Body of pancreas (tissue), 4 donors: ENCODE results near the gene CORO1C. TPM values are rescaled to one million over a fixed set of nuclear protein-coding genes. Genes with fewer than 3 reads are reported as not detected.

Experiments
- ATAC-seq: fragments of 150-250 bp; one replicate; pipeline ENCODE4 v1.9.1; 2016
- DNase-seq, 4 donors: peaks; one replicate each; pipeline ENCODE4 v3.0.0-alpha.2; 2019
- H3K27ac ChIP-seq, 4 donors: fragments of 200-600 bp; sonication (generic); 1 replicate in 3 of 4; 2 replicates in 1 of 4; pipeline versions ENCODE4 v1.5.1 to v1.6.1; 2016 to 2019; ENCODE audit warnings: mild to moderate bottlenecking in 1 of 4, mixed read lengths in 1 of 4, moderate library complexity in 1 of 4
- H3K27me3 ChIP-seq, 2 donors: fragments of 200-600 bp; sonication (generic); one replicate each; pipeline ENCODE4 v1.6.0; 2016; ENCODE audit warnings: mild to moderate bottlenecking in 1 of 2
- H3K36me3 ChIP-seq, 2 donors: fragments of 200-600 bp; sonication (generic); replicated peaks in 1 of 2; 2 replicates each; pipeline ENCODE4 v1.5.1; 2016; ENCODE audit warnings: low read depth in 2 of 2; ENCODE audit not compliant: insufficient read depth in 1 of 2
- H3K4me1 ChIP-seq: fragments of 200-600 bp; sonication (generic); one replicate; pipeline ENCODE4 v1.6.0; 2016
- H3K4me3 ChIP-seq, 2 donors: fragments of 200-600 bp; sonication (generic); 1 replicate in 1 of 2; 2 replicates in 1 of 2; pipeline ENCODE4 v1.5.1; 2016 to 2019
- H3K9me3 ChIP-seq, 3 donors: fragments of 200-600 bp; sonication (generic); 1 replicate in 2 of 3; 2 replicates in 1 of 3; pipeline ENCODE4 v1.5.1; 2016
- CTCF ChIP-seq, 7 experiments: fragments of 450-650 bp in 4 of 7; fragments of 200-600 bp in 3 of 7; sonication (generic) in 3 of 7; IDR thresholded peaks; one replicate each; pipeline ENCODE4 v1.5.1; 2016 to 2019; ENCODE audit warnings: antibody characterized with exemption in 7 of 7
- POLR2A ChIP-seq, 3 donors: fragments of 450-650 bp; IDR thresholded peaks; one replicate each; pipeline ENCODE4 v1.6.1; 2016; ENCODE audit warnings: antibody characterized with exemption in 3 of 3, mild to moderate bottlenecking in 2 of 3
- WGBS, 2 donors: methylation state at CpG; one replicate each; pipeline ENCODE4 v1.1.5; 2017; 5-methylcytosine and 5-hydroxymethylcytosine counted together
- intact Hi-C: fragments of 100-400 bp; cut with DNase I; formaldehyde crosslinking; loops from one replicate; pipeline ENCODE4 v1.15.1; 2023
- total RNA-seq, 2 donors: library from RNA; depleted of rRNA; stranded (reverse); fragments of >200 nt; gene quantifications; one replicate each; pipeline ENCODE4 v1.1.0, GENCODE V29; 2016

Gene CORO1C
- total RNA-seq, 2 donors from 2014 or later, result 26.7 to 27.4 TPM

GRCh38 chr12:108613548-108613947 lies 117.8 kb downstream of the CORO1C start:
- 50 to 80% methylated on average over 2 to 9 of the region's 9 CpGs for WGBS, 2 donors
- no peak for ATAC-seq

DNA sequence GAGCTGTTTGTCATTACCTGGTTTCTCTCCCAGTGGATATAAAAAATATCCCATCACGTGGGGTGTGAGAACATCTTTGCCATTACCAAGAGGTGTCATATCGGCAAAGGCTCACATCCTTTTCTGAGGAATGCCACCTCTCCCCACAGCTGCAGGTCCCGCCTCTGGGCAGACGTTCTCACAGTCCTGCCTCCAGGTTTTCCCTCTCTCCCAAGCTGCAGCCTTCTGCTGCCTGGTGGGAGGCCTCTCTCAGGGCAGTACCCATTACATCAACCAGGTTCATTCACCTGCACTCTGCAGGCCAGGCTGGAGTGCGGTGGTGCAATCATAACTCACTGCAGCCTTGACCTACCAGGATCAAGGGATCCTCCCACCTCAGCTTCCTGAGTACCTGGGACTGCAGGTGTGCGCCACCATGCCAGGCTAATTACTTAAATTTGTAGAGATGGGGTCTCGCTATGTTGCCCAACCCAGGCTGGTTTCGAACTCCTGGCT lies 118.5 kb downstream of the CORO1C start:
- H3K36me3 ChIP-seq, result no peaks in the 10 kb centered on the region
- 64 to 65% methylated on average over 5 to 8 of the region's 8 CpGs for WGBS, 2 donors
- DNase-seq, result no peak
- no peaks in the 10 kb centered on the region for H3K27me3 ChIP-seq
- no peak overlapping the region for H3K27ac ChIP-seq
- H3K9me3 ChIP-seq, result no peaks in the 10 kb centered on the region
- no peak overlapping the region for H3K4me3 ChIP-seq
- intact Hi-C loops, result loop anchor here (5.0 kb wide), 1 partner anchor 36 kb away; no protein-coding TSS in a partner anchor
- no peaks in the 10 kb centered on the region for H3K4me1 ChIP-seq
- no peak for TF ChIP-seq POLR2A (IDR thresholded peaks at IDR 0.05)
- TF ChIP-seq CTCF (IDR thresholded peaks at IDR 0.05), result no peak
- ATAC-seq, result no peak

More at GRCh38 chr12:108613548-108613947, 117.8 kb downstream of the CORO1C start:
- no peak overlapping the region for H3K27ac ChIP-seq
- H3K4me3 ChIP-seq, result no peak overlapping the region
- intact Hi-C loops, result loop anchor here (5.0 kb wide), 1 partner anchor 36 kb away; no protein-coding TSS in a partner anchor
- H3K36me3 ChIP-seq, result no peaks in the 10 kb centered on the region
- TF ChIP-seq POLR2A (IDR thresholded peaks at IDR 0.05) (no peak), CTCF (IDR thresholded peaks at IDR 0.05) (no peak)
- H3K27me3 ChIP-seq, result no peaks in the 10 kb centered on the region
- no peaks in the 10 kb centered on the region for H3K4me1 ChIP-seq
- H3K9me3 ChIP-seq, result no peaks in the 10 kb centered on the region
- DNase-seq, result no peak

GRCh38 chr12:108611884-108612415 lies 119.4 kb downstream of the CORO1C start:
- Histone ChIP-seq H3K9me3 (no peaks in the 10 kb centered on the region), H3K4me3 (no peak overlapping the region), H3K27me3 (no peaks in the 10 kb centered on the region), H3K27ac (no peak overlapping the region), H3K4me1 (no peaks in the 10 kb centered on the region), H3K36me3 (no peaks in the 10 kb centered on the region)
- TF ChIP-seq POLR2A (IDR thresholded peaks at IDR 0.05) (no peak), CTCF (IDR thresholded peaks at IDR 0.05) (no peak)
- intact Hi-C loops, result loop anchor here (5.0 kb wide), 1 partner anchor 35 kb away; no protein-coding TSS in a partner anchor
- DNase-seq, result no peak
- 20 to 23% methylated on average over 2 to 5 of the region's 5 CpGs for WGBS, 2 donors
- no peak for ATAC-seq

DNA sequence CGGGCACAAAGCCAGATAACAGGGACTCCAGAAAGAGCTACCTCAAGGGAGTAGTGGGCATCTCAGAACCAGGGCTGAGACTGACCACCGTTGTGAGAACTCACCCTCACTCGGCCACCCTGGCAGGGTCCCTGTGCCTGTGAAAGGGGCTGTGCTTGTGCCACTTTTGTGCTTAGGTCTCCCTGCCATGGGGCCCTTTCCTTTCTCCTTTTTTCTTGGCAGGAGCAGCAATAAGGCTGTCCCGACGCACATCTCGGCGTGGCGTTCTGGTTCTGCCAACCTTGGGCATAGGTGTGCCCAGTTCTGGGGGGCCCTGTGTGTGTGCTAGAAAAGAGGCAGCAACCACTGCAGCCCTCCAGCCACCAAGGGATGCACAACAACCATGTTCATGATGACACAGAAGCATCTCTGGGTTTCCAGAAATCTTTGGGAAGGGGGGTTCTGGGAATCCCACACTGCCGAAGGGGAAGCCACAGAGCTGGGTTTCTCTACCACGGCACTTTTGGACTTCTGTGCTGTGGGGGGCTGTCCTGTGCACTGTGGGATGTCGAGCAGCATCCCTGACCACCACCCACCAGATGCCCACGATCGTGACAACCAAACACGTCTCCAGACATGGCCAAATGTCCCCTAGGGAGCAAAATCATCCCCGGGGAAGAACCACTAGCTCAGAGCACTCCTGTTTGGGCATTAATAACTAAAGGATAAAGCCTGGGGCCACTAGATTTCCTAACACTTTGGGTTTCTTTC lies 120.3 kb downstream of the CORO1C start:
- DNase-seq, result no peak
- Histone ChIP-seq H3K4me1 (no peaks in the 10 kb centered on the region), H3K27ac (no peak overlapping the region), H3K9me3 (no peaks in the 10 kb centered on the region), H3K27me3 (no peaks in the 10 kb centered on the region), H3K4me3 (no peak overlapping the region), H3K36me3 (no peaks in the 10 kb centered on the region)
- no peak for ATAC-seq
- intact Hi-C loops, result loop anchor here (5.0 kb wide), 1 partner anchor 34 kb away; no protein-coding TSS in a partner anchor
- TF ChIP-seq CTCF (IDR thresholded peaks at IDR 0.05) (no peak), POLR2A (IDR thresholded peaks at IDR 0.05) (no peak)
- WGBS, 2 donors, result 53 to 69% methylated on average over 13 to 15 of the region's 15 CpGs
